ENCODE measurements around the gene GRK5.

DNA sequence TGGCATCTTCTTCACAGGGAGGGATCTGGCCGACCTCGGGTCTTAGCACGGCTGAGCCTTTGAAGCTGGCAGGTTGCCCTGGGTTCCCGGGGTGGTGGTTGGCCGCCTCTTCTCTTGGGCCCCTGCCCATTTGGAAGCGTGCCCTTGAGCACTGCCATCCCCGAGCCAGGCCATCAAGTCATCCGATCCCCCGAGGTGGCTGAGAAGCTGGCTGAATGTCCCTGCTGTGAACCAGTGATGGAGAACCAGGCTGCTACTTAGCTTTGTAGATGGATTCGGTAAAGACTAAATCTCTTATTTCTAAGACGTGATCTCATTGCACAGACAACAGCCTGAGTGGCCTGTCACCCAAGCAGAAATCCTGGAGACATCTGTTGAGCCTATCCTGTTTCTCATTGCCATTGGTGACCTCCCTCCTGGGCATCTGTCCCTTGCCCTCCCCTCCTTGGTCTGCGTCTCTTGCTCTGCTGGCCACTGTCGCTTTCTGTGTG lies 74.3 kb downstream of the GRK5 start:
- TF ChIP-seq TOE1 (IDR thresholded peaks at IDR 0.05; ENCODE audit: borderline replicate concordance), result no peak
- TF ChIP-seq TOE1 (CRISPR knock-in tag; IDR thresholded peaks at IDR 0.05; ENCODE audit: borderline replicate concordance, low read depth), result no peak
- TF ChIP-seq, protein P1, sequence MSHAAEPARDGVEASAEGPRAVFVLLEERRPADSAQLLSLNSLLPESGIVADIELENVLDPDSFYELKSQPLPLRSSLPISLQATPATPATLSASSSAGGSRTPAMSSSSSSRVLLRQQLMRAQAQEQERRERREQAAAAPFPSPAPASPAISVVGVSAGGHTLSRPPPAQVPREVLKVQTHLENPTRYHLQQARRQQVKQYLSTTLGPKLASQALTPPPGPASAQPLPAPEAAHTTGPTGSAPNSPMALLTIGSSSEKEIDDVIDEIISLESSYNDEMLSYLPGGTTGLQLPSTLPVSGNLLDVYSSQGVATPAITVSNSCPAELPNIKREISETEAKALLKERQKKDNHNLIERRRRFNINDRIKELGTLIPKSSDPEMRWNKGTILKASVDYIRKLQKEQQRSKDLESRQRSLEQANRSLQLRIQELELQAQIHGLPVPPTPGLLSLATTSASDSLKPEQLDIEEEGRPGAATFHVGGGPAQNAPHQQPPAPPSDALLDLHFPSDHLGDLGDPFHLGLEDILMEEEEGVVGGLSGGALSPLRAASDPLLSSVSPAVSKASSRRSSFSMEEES (CRISPR knock-in tag; IDR thresholded peaks at IDR 0.05), result no peak
- TF ChIP-seq ZFX (CRISPR knock-in tag; IDR thresholded peaks at IDR 0.05), result no peak

All from K562 (cell line).